Germinal center (tissue), 1 donor: ENCODE data around the gene UGT3A1.

ENCODE experiments used
- DNase-seq: peaks from one replicate; pipeline ENCODE4 v3.0.0; 2012; ENCODE audit warnings: mixed read lengths, low spot score

UGT3A1 gene

GRCh38 chr5:35908814-35909213 lies 82.4 kb downstream of the UGT3A1 start:
- DNase-seq = no peak

GRCh38 chr5:35908228-35908627 lies 83.0 kb downstream of the UGT3A1 start:
- DNase-seq = no peak

GRCh38 chr5:35904443-35905132 lies 86.6 kb downstream of the UGT3A1 start:
- DNase-seq = no peak

GRCh38 chr5:35903631-35904203 lies 87.5 kb downstream of the UGT3A1 start:
- no peak for DNase-seq

DNA sequence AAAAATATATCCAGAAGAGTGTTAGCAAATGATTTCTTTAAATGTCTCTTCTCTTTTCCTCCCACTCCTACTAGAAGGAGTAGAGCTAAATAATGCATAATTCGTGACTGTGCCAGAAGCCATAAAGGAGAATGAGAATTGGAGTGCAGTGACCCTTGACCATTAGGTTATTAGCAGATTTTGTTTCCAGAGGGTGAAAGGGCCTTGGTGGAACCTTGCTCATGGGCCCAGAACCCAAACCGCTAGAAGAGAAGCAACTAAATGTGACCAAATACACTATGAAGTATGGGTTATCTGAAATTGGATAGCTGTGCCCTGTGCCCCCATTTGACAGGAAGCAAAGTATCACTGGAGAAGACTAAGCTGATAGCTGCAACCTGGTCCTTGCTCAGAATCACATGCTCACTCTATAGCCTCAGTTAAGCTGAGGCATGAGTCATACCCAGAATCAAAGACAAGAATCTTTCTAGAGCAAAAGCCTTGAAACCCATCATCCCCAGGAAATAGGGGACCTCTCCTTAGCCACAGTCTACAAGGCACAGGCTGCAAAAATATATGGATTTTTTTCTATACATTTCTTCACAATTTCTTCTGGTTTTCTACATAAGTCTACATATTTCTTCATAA lies 89.0 kb downstream of the UGT3A1 start:
- no peak for DNase-seq
